PC-9 (cell line): ENCODE data around the gene OR51S1. TPM values are rescaled to one million over a fixed set of nuclear protein-coding genes. Genes with fewer than 3 reads are reported as not detected.

ENCODE experiments used
- Bru-seq: library from RNA; stranded (reverse); fragments of 400-500 nt; gene quantifications from one replicate; lab custom pipeline; 2021; lab: Mats Ljungman, UMichigan
- BruChase-seq, 2 experiments: library from RNA; stranded (reverse); fragments of 400-500 nt; gene quantifications; one replicate each; lab custom pipeline; 2021; lab: Mats Ljungman, UMichigan
- BruUV-seq: library from RNA; stranded (reverse); fragments of 400-500 nt; replicated peaks from 2 replicates; lab custom pipeline; 2021; lab: Mats Ljungman, UMichigan
- CTCF ChIA-PET: fragments of 300-600 bp; sonication (Branson Sonifier 250); formaldehyde crosslinking; loops from one replicate; lab custom pipeline; 2022; ENCODE audit warnings: antibody characterized with exemption; lab: Charles Lee
- POLR2A ChIA-PET: fragments of 300-600 bp; sonication (Branson Sonifier 250); formaldehyde crosslinking; loops from one replicate; lab custom pipeline; 2022; ENCODE audit warnings: antibody characterized with exemption; ENCODE audit not compliant: unreplicated experiment; lab: Charles Lee
- DNase-seq, 2 experiments: peaks; one replicate each; pipeline versions ENCODE4 v3.0.0 to v3.0.0-alpha.2; 2015 to 2022; ENCODE audit warnings: mixed read lengths in 1 of 2
- H2AFZ ChIP-seq: fragments of 200-600 bp; sonication (generic); 2 replicates; pipeline ENCODE4 v1.8.1; 2017; ENCODE audit warnings: antibody characterized with exemption
- H3F3A ChIP-seq: fragments of 200-600 bp; sonication (generic); 2 replicates; pipeline ENCODE4 v1.8.1; 2017; ENCODE audit warnings: antibody characterized with exemption, mild to moderate bottlenecking, low read depth; ENCODE audit not compliant: insufficient read depth
- H3K27ac ChIP-seq: fragments of 200-600 bp; sonication (generic); 2 replicates; pipeline ENCODE4 v1.6.1; 2016; ENCODE audit warnings: mixed run types
- H3K27me3 ChIP-seq: fragments of 200-600 bp; sonication (generic); 2 replicates; pipeline ENCODE4 v1.6.1; 2016; ENCODE audit warnings: low read depth, mixed run types; ENCODE audit not compliant: insufficient read depth
- H3K36me3 ChIP-seq: fragments of 200-600 bp; sonication (generic); 2 replicates; pipeline ENCODE4 v1.6.1; 2016; ENCODE audit warnings: low read depth, mixed run types
- H3K4me1 ChIP-seq: fragments of 200-600 bp; sonication (generic); replicated peaks from 2 replicates; pipeline ENCODE4 v1.6.1; 2016; ENCODE audit warnings: mixed run types; ENCODE audit not compliant: insufficient read depth
- H3K4me2 ChIP-seq: fragments of 200-600 bp; sonication (generic); 2 replicates; pipeline ENCODE4 v1.6.1; 2017; ENCODE audit warnings: mixed run types
- H3K4me3 ChIP-seq: fragments of 200-600 bp; sonication (generic); 2 replicates; pipeline ENCODE4 v1.6.1; 2016; ENCODE audit warnings: mixed run types
- H3K79me2 ChIP-seq: fragments of 200-600 bp; sonication (generic); 2 replicates; pipeline ENCODE4 v1.6.1; 2017; ENCODE audit warnings: low read depth, mixed run types
- H3K9me2 ChIP-seq: fragments of 200-600 bp; sonication (generic); 2 replicates; pipeline ENCODE4 v1.8.1; 2017; ENCODE audit warnings: mild to moderate bottlenecking; ENCODE audit not compliant: insufficient read depth
- H3K9me3 ChIP-seq: fragments of 200-600 bp; sonication (generic); 2 replicates; pipeline ENCODE4 v1.8.1; 2016; ENCODE audit warnings: low read depth; ENCODE audit not compliant: insufficient read depth
- H4K20me1 ChIP-seq: fragments of 200-600 bp; sonication (generic); 2 replicates; pipeline ENCODE4 v1.8.1; 2017; ENCODE audit not compliant: insufficient read depth
- EZH2 ChIP-seq: fragments of 200-600 bp; sonication (generic); IDR thresholded peaks from 2 replicates; pipeline ENCODE4 v1.8.0; 2017; ENCODE audit warnings: antibody characterized with exemption, low read depth
- intact Hi-C: fragments of 100-400 bp; cut with micrococcal nuclease; formaldehyde crosslinking; loops from one replicate; pipeline ENCODE4 v1.10.0; 2022; ENCODE audit not compliant: unreplicated experiment
- long read RNA-seq: library from polyadenylated mRNA; stranded (forward); transcript quantifications from one replicate; pipeline ENCODE4 v2.0.0, GENCODE V29; 2022
- total RNA-seq: library from RNA; stranded (reverse); gene quantifications from 2 replicates; pipeline ENCODE4 v1.2.3, GENCODE V29; 2021
- TF ChIP-seq, protein P1 (sequence below): fragments of 200-600 bp; sonication (generic); conservative IDR thresholded peaks from 2 replicates; pipeline ENCODE4 v1.6.1; 2017; ENCODE audit warnings: mixed run types, antibody characterized with exemption, mild to moderate bottlenecking, moderate library complexity

Gene OR51S1, protein sequence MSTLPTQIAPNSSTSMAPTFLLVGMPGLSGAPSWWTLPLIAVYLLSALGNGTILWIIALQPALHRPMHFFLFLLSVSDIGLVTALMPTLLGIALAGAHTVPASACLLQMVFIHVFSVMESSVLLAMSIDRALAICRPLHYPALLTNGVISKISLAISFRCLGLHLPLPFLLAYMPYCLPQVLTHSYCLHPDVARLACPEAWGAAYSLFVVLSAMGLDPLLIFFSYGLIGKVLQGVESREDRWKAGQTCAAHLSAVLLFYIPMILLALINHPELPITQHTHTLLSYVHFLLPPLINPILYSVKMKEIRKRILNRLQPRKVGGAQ
- total RNA-seq = not detected in 2 replicates
- not detected for Bru-seq, nascent RNA
- not detected for BruChase-seq, experiment 1, labeled RNA remaining after a 2-hour chase
- BruChase-seq, experiment 2, labeled RNA remaining after a 6-hour chase = not detected
- long read RNA-seq = 0 reads

DNA sequence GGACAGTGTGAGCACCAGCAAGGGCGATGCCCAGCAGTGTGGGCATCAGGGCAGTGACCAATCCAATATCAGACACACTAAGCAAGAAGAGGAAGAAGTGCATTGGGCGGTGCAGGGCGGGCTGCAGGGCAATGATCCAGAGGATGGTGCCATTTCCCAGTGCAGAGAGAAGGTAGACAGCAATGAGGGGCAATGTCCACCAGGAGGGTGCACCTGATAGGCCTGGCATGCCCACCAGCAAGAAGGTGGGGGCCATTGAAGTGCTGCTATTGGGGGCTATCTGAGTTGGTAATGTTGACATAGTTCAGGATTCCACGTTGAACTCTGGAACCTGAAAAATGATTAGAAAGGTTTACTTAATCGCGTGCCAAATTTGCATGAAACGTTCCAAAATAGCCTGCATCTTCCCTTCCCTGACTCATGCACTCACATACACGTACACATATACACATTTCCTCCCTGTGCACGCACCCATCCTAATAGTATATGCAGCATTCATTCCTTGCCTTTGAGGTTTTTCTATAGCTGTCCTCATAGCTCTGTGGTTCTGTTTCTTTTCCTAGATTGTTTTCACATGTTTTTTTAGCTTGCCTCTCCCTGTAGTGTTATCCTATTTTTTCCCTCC, at the start of gene OR51S1:
Gene OR51S1 (minus strand): TSS at position 301 of the 625 bp plus-strand sequence. CDS start 0 bp downstream, at position 301.
- DNase-seq = no peak
- intact Hi-C loops = no loop called here
- H3K9me3 ChIP-seq = no peaks in the 10 kb centered on the region
- TF ChIP-seq, protein P1, sequence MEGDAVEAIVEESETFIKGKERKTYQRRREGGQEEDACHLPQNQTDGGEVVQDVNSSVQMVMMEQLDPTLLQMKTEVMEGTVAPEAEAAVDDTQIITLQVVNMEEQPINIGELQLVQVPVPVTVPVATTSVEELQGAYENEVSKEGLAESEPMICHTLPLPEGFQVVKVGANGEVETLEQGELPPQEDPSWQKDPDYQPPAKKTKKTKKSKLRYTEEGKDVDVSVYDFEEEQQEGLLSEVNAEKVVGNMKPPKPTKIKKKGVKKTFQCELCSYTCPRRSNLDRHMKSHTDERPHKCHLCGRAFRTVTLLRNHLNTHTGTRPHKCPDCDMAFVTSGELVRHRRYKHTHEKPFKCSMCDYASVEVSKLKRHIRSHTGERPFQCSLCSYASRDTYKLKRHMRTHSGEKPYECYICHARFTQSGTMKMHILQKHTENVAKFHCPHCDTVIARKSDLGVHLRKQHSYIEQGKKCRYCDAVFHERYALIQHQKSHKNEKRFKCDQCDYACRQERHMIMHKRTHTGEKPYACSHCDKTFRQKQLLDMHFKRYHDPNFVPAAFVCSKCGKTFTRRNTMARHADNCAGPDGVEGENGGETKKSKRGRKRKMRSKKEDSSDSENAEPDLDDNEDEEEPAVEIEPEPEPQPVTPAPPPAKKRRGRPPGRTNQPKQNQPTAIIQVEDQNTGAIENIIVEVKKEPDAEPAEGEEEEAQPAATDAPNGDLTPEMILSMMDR = no peak
- TF ChIP-seq EZH2 = no peak
- H4K20me1 ChIP-seq = no peaks in the 10 kb centered on the region
- no peak within 1 kb of the TSS for H3K4me2 ChIP-seq
- no peaks in the 10 kb centered on the region for H3K79me2 ChIP-seq
- no peaks in the 10 kb centered on the region for H3K4me1 ChIP-seq
- ChIA-PET CTCF (no interaction called here), POLR2A (no interaction called here)
- no peaks in the 10 kb centered on the region for H3F3A ChIP-seq
- H3K9me2 ChIP-seq = no peaks in the 10 kb centered on the region
- no TSS peak for BruUV-seq
- no peak within 1 kb of the TSS for H3K4me3 ChIP-seq
- no peak within 1 kb of the TSS for H2AFZ ChIP-seq
- no peaks in the 10 kb centered on the region for H3K36me3 ChIP-seq
- no peak within 1 kb of the TSS for H3K27ac ChIP-seq
- H3K27me3 ChIP-seq = no peaks in the 10 kb centered on the region

DNA sequence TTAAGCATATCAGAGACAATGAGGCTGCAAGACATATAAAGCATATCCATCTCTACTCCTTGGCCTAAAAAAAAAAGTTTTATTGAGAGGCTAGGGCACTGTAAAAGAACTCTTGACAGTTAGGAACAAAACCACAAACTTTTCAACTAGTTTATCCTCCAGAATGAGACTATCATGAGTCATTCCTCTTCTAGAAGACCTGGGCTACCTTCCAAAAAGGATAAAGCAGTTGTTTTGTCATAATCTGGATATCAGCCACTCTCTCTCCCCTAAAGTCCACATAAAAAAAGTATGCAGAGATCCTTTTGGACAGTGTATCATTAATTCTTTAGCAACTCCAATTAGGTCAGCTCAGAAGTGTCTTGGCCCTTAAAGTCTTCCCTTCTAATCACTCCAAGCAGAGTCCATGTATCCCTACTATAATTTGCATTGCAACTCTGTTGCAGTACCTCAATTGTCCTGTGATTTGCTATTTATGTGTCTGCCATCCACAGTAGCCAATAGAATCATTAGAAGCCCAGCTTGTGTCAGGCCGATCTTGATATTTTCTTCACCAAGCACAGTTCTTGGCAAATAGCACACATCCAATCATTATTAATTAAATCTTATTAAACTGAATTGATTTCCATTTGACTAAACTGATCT, 43.1 kb upstream of the OR51S1 start:
- Histone ChIP-seq H4K20me1 (no peaks in the 10 kb centered on the region), H3K79me2 (no peaks in the 10 kb centered on the region), H3K4me3 (no peak overlapping the region), H3K4me1 (no peaks in the 10 kb centered on the region), H3K36me3 (no peaks in the 10 kb centered on the region), H3K9me3 (no peaks in the 10 kb centered on the region), H3F3A (no peaks in the 10 kb centered on the region), H3K4me2 (no peak overlapping the region), H3K27ac (no peak overlapping the region), H2AFZ (no peak overlapping the region), H3K9me2 (no peaks in the 10 kb centered on the region), H3K27me3 (no peaks in the 10 kb centered on the region)
- POLR2A ChIA-PET = no interaction called here
- no peak for DNase-seq
- no peak for TF ChIP-seq EZH2
- TF ChIP-seq, protein P1 = no peak
- no TSS peak for BruUV-seq
- CTCF ChIA-PET = no interaction called here
- intact Hi-C loops = no loop called here

DNA sequence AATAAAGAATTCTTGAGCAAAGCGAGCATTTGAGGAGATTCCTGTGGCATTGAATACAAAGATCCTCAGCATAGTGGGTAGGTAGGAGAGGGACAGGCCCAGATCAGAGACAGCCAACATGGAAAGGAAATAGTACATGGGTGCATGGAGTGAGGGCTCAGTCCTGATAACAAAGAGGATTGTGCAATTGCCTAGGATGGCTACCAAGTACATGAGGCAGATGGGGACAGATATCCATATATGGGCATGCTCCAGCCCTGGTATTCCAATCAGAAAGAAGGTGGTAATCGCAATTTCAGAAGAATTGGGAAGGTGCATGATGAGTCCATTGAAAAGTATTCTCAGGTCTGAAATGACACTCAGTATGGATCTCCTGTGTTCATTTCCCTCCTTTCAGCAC, 41.3 kb upstream of the OR51S1 start:
- Histone ChIP-seq H3F3A (no peaks in the 10 kb centered on the region), H3K79me2 (no peaks in the 10 kb centered on the region), H3K36me3 (no peaks in the 10 kb centered on the region), H3K27me3 (no peaks in the 10 kb centered on the region), H3K4me1 (no peaks in the 10 kb centered on the region), H3K27ac (no peak overlapping the region), H3K9me2 (no peaks in the 10 kb centered on the region), H3K4me3 (no peak overlapping the region), H3K4me2 (no peak overlapping the region), H4K20me1 (no peaks in the 10 kb centered on the region), H3K9me3 (no peaks in the 10 kb centered on the region), H2AFZ (no peak overlapping the region)
- intact Hi-C loops = no loop called here
- BruUV-seq = no TSS peak
- ChIA-PET POLR2A (no interaction called here), CTCF (no interaction called here)
- DNase-seq = no peak
- TF ChIP-seq EZH2 = no peak
- TF ChIP-seq, protein P1 = no peak
